Ureter (tissue), 1 donor: ENCODE results near the gene ATP6V0E1. TPM values are rescaled to one million over a fixed set of nuclear protein-coding genes. Genes with fewer than 3 reads are reported as not detected.
"Not testable (repeated sequence)": the region's sequence is repeated elsewhere in the genome, so short reads cannot be mapped to it uniquely, and the experiment has no call there.

Source experiments
- DNase-seq: peaks from one replicate; pipeline ENCODE4 v3.0.0-alpha.2; 2020; ENCODE audit warnings: low spot score
- total RNA-seq: library from RNA; stranded (reverse); gene quantifications from one replicate; pipeline ENCODE4 v1.2.4, GENCODE V29; 2023
- donor health status: DM: yes; HTN: yes; CAD: no.

The ATP6V0E1 gene
- total RNA-seq, 1 donor from 2014 or later = 208 TPM

DNA sequence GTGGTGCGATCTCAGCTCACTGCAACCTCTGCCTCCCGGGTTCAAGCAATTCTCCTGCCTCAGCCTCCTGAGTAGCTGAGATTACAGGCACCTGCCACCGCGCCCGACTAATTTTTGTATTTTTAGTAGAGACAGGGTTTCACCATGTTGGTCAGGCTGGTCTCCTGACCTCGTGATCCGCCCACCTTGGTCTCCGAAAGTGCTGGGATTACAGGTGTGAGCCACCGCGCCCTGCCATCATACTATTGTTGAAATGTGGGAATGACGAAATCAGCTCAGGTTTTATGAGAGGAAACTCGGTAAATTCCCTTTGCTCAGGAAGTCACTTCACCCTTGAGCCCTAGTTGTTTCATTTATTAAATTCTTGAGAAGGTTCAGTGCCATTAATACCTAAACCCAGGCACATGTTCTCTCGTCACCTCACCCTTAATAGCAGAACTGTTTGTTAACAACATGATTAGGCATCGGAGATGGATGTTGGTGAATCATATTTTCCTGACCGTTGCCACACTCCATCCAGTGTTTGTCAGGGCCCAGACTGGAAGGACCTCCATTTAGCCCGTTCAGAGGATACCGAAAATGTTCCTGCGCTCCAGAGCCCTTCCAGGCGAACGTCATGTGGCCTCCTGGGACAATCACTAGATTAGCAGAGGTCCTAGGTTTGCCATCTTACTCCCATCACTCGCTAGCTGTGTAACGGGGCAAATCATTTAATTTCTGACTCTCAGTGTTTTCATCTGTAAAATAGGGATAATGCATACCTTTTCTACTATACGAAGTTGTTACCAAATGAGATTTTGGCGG lies 52.5 kb downstream of the ATP6V0E1 start:
- no peak for DNase-seq

DNA sequence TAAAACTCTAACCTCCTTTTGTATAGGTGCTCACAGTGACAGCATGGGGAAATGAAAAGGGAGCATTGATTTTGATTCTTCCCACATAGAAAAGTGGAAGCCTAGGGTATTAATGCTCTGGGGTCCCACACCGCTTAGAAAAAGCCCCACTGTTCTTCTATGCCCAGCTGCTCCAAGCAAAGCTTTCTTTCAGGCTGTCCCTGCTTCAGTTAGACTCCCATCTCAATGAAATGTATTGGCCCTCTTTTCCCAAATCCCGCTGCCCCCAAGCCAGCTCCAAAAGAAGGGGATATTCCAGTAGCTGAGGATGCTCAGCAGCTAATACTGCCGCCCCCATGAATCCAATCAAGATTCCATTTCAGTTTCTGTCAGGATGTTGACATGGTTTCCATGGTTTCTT lies 55.6 kb downstream of the ATP6V0E1 start:
- DNase-seq = no peak

DNA sequence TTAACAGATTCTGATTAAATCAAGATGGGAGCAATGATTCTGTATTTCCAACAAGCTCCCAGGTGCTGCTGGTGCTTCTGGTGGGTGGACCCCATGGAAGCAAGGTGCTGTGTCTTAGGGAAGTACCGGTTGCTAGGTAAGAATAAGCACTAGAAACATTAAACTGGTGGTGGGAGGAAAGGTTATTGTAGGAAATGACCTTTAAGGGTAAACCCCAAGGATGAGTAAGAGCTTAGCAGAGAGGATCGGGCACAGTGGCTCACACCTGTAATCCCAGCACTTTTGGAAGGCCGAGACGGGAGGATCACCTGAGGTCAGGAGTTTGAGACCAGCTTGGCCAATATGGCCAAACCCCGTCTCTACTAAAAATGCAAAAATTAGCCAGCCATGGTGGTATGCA lies 56.4 kb downstream of the ATP6V0E1 start:
- DNase-seq = no peak

DNA sequence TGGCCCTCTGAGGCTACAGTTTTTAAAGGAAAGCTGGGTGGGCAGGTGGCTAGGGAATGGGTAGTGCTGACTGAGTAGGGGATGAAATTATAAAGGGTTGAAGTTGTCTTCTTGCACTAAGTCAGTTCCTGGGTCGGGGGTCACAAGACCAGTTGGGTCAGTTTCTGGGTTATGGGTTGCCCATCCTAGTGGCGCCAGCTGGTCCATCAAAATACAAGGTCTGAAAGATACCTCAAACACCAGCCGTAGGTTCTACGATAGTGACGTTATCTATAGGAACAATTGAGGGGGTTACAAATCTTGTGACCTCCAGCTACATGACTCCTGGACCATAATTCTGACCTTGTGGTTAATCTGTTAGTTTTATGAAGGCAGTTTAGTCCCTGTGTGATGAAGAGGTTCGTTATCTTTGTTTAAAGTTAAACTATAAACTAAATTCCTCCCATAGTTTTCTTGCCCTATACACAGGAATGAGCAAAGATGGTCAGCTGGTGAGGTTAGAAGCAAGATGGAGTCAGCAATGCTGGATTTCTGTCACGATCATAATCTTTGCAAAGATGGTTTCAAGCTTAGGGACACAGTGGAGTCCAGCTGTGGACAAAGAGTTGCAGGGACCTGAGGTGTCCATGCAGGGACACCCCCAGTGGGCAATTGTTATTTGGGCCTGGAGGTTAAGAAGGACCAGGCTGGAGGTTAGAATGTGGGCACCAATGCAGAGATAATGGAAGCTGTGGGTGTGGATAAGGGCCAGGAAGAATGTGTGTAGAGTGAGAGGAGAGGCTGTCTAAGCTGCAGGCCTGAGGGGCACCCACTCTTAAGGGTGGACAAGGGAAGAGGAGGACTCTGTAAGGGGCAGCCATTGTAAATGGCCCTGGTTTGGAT lies 58.6 kb downstream of the ATP6V0E1 start:
- no peak for DNase-seq

DNA sequence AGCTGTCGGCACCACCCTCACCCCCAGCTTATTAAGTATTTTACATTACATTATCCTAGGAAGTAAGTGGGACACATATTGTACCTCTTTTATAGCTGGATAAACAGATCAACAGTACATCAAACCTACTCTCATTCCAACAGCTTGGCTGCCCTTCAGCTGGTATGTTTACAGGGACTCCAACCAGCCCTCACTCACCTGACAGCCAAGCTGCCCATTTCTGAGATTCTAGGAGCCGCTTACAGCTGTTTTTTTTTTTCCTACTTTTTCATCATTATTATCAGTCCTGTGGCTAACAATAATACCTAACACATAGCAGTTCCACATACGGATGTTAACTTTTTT lies 59.2 kb downstream of the ATP6V0E1 start:
- DNase-seq = no peak

DNA sequence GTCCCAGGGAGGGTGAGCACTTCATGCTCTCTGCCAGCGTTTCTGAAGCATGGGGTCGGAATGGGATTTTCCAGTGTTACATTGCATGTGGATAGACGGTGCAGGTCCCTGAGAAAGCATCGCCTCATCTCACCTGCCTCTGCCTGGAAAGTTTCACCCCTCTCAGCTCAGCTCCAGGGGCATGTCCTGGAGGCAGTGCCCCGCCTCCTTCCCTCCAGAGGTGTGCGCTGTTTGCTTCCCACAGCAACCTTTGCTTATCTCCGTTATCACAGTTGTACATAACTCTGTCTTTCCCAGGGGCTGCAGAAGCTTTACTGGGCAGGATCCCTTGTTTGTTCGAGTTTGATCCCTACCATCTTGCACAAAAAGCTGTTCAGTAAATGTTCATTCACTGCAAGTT lies 61.9 kb downstream of the ATP6V0E1 start:
- no peak for DNase-seq

DNA sequence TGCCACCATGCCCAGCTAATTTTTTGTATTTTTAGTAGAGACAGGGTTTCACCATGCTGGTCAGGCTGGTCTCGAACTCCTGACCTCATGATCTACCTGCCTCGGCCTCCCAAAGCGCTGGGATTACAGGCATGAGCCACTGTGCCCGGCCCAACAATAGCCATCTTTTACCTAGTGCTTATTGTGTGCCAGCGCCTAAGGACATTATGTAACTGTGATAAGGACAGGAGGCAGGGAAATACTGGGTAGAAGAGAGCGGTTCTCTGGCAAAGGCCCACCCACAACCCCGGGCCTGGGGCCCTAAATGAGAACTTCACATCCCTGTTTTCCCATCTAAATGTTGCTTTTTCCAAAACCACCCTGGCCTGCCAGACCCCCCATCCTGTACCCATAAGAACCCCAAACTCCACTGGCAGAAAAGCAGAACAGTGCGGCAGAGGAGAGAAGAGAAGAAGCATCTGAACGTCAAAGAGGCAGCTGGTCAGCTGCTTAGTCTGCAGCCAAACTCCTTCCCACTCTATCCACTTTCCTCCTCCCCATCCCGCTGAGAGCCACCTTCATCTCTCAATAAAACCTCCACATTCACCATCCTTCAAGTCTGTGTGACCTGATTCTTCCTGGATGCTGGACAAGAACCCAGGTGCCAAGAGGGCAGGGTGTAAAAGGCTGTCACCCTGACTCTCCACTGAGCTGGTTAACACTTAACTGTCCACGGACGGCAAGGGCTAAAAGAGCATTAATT lies 63.7 kb downstream of the ATP6V0E1 start:
- DNase-seq = not testable (repeated sequence)

DNA sequence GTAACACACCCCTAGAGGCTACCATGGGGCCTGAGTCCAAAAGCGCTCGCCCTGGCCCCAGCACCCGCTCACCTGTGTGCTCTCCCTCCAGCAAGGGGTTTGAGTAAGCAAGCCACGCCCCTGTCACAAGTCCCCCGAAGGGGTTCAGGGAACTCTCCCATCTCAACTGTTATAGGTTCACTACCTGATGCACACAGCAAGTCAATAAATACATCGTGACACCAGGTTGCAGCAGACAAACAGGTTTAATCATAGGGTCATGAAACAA lies 64.2 kb downstream of the ATP6V0E1 start:
- no peak for DNase-seq

DNA sequence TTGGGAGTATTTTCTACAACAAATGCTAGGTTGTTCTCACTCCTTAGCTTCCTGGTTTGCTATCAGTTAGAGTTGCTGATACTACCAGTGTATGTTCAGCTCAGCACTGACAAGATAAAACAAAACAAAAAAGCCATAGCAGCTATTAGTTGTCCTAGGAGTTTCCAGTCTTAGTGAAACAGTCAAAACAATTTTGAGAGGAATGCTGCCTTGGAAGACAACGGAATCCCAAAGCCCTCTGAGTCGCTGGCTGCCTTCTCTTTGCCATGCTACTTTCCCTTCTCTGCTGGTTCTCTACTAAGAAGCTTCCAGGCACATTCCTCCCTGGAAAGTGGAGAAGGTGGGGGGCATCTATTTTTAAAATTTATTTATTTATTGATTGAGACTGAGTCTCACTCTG lies 67.2 kb downstream of the ATP6V0E1 start:
- no peak for DNase-seq

DNA sequence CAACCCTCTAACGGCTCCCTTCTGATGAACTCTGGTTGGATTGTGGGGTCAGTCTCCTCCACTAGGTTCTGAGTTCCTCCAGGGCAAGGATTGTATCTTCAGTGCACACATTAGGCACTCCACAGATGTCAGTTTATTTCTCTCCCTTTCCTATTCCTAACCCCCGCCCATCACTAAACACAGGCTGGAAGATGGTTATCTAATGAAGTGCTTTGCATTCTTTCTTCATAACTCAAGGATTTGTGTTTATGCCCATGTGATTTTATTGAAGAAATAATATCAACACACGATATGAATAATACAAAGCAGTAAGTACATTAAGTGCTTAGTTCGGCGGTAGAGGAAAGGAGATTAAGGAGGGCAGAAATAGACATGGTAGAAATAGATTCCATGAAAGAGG lies 68.2 kb downstream of the ATP6V0E1 start:
- DNase-seq = no peak

DNA sequence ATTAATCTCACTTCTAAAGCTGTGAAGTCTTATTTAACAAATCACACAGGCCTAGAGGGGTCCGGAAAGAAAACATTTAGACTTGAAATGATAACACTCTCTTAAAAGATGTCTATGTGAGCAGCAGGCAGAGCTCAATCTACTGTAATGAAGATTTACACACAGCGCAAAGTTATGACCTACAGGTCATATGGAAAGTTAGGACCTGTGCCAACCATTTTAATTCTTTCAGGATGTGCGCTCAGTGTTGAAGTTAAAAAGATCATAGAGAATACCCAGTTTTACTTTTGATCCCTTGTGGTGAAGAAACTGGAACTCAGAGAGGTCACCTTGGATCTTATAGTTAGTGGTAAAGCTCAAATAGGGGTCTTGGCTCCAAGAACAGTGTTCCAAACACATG lies 69.5 kb downstream of the ATP6V0E1 start:
- no peak for DNase-seq

DNA sequence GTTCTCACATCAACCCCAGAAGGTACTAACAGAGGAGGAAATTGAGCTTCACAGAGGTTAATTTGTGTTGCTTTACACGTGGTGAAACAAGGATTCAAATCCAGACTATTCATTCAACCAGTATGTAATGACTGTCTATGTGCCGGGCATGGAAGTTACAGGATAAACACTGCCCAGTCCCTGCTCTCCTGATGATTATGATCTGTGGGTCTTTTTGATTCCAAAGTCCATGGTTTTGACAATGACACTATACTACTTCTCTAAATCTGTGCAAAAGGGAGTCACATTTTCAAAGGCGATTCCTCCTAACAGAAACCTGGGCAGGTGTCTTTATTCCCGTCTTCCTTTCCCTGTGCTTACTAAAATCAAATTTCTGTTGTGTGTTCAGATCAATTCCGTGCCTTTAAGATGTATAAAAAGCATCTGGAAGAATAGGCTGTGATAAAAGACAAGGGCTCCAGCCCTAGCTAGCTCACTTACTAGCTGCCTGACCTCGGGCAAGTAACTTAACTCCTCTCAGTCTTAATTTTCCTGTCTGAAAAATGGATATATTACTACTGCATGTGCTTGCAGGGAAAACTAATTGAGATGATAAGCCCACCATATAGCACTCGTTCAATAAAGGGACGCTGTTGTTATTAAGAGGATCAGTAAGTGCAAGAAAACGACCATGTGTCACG lies 71.6 kb downstream of the ATP6V0E1 start:
- DNase-seq = no peak

DNA sequence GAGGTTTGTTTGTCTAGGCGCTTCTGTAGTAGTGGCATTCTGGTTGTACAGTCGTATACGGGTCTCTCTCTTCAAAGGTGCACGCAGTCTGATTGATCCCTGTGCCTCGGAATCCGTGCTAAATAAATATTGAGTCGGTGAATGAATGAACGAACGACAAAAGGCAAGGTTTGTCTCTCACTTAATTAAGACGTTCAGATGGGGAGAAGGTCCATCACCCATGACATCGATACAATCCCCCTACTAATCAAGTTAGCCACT lies 72.1 kb downstream of the ATP6V0E1 start:
- DNase-seq = no peak

DNA sequence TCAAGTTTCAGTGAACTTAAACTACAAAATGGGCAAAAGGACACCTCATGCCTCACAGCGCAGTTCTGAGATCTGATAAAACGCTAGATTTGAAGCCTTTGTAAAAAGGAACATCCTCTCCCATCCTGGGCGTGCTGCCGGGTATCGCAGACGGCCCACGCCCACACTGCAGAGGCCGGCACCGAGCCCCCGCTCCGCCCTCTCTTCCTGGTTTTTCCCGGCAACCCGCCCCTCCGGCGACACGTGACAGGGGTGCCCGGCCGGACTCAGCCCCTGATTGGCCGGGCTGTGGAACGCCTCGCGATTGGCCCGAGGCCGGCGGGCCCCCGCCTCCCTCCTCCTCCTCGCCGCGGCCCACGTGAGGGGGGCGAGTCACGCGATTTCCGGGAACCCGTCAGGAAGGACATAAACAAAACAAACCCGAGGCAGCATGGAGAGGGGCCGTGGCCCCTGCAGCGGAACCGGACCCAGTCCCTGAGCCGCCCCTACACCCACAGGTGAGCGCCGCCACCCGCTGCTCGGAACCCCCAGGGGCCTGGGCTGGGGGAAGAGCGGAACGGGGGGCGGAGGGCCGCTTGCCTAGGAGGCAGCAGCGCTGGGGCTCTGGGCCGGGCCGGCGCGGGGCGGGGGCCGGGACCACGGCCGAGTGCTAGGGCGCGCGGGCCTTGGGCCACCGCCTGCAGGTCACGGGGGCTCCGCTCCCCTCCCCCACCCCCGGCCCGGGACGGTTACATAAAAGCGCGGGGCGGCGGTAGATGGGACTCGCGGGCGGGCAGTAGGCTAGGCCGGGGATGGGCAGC lies 72.6 kb downstream of the ATP6V0E1 start, which contains the start of gene CREBRF:
Gene CREBRF, plus strand, starts transcription at position 370 of the 800 bp plus-strand sequence. CDS start 24,424 bp downstream, outside the sequence.
- peak; percentile 98 for DNase-seq

DNA sequence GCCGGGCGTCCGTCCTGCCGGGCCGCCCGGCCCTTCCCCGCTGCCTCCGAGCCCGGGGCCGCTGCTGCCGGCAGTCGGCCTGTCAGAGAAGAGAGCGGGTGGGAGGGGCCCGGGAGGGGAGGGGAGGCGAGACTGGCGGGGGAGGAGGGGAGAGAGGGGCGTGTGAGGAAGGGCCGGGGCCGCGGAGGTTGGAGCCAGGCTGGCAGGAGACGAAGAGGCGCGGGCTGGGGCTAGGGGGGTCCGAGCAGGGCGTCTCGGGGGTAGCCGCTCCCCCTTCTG lies 73.2 kb downstream of the ATP6V0E1 start:
- no peak for DNase-seq

DNA sequence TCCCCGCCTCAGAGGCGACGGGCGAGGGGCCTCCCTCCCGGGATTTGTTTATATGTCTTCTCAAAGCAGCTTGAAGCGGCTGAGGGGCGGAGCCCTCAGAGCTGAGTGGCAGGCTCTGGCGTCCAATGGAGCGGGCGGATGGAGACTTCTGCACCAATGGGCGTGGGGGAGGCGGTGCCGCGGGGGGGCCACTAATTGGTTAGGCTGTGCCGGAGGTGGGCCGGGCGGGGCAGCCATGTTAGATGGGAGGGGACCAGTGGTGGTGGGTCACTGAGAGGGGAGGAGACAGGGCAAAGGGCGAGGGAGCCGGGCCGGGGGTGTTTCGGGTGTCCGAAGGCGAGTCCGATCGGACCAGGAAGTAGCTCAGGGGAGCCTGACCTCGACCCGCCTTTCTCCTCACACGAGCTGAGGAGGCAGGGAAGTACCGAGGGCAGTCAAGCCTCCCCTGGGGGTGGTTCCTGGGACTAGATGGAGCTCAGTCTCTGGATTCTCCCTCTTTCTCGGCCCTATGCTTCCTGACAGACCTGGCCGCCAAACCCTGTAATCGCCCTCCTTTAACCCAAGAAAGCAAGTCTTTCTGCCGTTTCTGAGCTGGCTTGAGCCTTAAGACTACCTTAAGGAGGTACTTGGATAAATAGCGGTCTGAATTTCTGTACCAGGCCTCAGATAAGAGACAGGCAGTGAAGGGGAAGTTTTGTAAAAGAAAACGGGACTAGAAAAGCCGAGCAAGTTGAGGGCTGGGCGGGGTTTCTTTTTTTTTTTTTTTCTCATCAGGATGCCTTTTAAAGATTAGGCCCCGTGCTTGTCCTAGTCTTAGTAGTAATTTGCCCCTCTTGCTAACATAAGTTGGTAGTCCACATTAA lies 73.7 kb downstream of the ATP6V0E1 start:
- peak; percentile 100 for DNase-seq

DNA sequence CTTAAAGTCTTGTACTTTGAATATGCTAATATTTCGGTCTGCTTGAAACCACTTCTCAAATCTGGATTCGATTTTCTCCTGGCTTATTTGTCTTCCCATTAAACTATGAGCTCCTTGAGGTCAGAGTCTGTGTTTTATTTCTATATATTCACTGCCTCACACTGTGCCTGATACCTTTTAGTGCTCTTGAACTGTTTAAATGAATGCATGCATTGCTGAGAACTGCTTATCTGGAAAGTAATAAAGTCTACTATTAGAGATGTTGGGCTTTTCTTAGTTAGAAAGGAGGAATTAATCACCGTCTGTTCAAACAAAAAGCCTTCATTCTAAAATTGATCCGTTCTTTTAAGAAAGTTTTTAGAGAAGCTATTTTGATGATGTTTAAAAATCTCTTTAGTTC lies 78.6 kb downstream of the ATP6V0E1 start:
- no peak for DNase-seq

DNA sequence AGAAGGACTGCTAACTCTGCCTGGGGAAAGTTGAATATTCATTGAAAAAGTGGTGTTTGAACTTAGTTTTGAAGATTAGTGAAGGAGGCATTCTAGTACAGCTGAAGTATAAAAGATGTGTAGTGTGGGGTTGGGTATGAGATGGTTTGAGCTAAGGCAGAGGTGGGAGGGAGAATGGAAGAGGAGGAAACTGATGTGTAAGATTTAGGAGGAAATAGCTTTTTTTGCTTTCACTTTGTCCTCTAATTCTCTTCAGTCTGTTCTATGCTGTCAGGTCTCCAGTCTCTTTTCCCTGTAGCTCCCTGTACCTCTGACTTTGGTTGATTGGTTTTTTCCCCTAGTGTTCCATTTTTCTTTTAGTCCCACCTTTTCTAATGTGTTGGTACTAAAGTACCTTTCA lies 81.6 kb downstream of the ATP6V0E1 start:
- DNase-seq = no peak

DNA sequence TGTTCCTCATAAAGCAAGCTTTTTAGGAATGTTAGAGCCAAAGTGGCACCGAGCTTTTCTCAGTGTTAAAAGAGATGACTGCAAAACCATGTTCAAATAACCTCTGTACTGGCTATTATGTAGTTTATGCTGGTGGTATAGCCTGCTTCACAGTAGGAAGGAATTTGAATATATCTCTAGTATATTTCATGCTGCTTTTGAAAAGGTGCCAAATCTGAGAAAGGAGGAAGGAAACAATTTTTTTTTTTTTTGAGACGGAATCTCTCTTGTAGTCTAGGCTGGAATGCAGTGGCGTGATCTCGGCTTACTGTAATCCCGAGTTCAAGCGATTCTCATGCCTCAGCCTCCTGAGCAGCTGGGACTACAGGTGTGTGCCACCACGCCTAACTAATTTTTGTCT lies 86.1 kb downstream of the ATP6V0E1 start:
- no peak for DNase-seq

DNA sequence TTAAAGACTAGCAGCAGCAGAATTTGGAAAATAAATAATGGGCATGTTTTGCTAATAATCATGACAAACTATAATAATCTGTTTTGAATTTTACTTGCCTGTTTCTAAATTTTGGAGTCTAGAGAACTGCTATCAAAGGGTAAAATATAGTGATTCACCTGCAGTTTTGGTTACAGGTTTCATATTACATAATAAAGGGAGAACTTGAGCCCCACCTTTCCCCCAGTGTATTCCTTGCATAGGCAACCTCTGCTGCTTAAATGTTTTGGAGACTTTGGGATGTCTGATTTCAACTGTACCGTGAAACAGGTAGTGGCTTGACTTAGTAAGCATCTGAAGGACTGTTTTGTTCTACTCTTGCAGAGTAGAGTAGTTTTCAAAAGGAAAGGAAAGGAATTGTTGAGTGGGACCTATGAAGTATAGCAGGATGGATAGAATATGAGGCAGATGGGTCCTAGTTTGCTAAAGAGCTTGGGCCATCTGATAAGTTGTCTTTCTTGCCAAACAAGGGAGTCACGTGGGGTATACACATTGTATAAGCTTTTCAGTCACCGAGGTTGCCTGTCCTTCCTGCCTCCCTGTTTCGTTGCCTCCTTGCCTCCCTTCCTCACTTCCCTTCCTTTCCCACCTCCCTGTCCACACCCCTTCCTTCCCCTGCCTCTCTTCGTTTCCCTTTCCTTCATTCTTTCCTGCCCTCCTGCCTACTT lies 91.7 kb downstream of the ATP6V0E1 start:
- no peak for DNase-seq
